Retinal pigment epithelial cell (primary cell): Measurements from ENCODE around the gene MMP11.
A peak's percentile ranks its signal among the peaks of the same experiment; 100 is the strongest.

Source experiments
- DNase-seq: peaks from one replicate; pipeline ENCODE4 v3.0.0-alpha.2; 2010; ENCODE audit warnings: low read depth
- H3K4me3 ChIP-seq: 2 replicates; pipeline ENCODE4 v1.5.1; 2011; ENCODE audit warnings: mild to moderate bottlenecking, low read length, control low read depth, moderate library complexity
- TF ChIP-seq, protein P1 (sequence below): conservative IDR thresholded peaks from 2 replicates; pipeline ENCODE4 v1.5.1; 2011; ENCODE audit warnings: low read depth, low read length, control low read depth, inconsistent platforms

The MMP11 gene

DNA sequence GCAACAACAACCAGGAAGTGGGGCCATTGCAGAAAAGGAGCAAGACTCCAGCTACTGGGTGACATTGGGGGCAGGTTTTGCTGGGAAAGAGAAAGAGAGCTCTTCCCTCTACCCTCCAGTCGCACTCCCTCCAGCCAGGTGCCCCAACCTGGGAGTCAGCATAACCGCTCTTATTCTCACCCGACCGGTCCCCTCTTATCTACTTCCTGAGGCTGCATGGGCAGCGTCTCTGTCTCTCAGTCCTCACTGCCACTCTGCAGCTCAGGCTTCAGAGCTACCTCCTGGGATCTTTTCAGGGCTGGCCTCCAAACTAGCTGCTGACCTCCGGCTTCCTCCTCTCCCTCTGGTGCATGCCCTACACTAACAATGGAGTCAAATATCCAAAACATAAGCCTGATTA, 26.9 kb upstream of the MMP11 start:
- no peak for DNase-seq
- TF ChIP-seq, protein P1, sequence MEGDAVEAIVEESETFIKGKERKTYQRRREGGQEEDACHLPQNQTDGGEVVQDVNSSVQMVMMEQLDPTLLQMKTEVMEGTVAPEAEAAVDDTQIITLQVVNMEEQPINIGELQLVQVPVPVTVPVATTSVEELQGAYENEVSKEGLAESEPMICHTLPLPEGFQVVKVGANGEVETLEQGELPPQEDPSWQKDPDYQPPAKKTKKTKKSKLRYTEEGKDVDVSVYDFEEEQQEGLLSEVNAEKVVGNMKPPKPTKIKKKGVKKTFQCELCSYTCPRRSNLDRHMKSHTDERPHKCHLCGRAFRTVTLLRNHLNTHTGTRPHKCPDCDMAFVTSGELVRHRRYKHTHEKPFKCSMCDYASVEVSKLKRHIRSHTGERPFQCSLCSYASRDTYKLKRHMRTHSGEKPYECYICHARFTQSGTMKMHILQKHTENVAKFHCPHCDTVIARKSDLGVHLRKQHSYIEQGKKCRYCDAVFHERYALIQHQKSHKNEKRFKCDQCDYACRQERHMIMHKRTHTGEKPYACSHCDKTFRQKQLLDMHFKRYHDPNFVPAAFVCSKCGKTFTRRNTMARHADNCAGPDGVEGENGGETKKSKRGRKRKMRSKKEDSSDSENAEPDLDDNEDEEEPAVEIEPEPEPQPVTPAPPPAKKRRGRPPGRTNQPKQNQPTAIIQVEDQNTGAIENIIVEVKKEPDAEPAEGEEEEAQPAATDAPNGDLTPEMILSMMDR, result no peak
- H3K4me3 ChIP-seq, result no peak overlapping the region

DNA sequence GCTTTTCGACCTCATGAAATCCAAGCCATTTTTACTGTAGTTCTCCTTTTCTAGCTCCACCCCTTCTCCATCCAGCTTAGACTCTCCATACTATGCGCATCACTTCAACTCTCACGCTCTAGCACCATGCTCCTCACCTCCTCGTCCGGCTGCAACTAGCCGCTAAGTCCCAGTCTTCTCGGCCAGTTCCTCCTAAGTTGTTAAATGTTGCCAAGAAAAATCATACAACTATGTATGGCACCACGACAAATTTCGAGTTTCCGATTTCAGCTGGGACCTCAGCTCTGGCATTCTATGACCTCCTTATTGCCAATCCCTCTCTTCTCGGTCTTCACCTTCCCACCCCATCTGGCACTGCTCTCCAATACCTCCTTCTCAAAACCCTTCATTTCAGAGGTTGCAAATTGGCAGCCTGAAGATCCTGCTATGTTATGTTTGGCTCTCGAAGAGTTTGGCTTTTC, 22.8 kb upstream of the MMP11 start:
- DNase-seq, result no peak
- H3K4me3 ChIP-seq, result no peak overlapping the region
- TF ChIP-seq, protein P1, result no peak

DNA sequence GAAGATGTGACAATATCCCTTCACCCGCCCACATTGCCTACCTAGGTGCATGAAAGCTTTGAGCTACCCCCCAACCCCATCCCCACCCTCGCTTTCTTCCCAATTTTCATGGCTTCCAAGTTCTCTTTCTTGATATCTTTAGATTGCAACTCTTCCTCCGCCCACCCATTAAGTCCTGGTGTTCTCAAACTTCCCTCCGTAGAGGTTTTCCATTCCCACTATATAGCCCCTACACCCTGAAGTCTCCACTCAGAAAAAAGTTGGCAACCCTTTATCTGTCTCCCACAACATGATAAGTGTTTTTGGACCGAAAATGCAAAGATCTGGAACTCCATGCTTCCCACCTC, 22.3 kb upstream of the MMP11 start:
- no peak for DNase-seq
- peak overlapping the region; percentile 77 for H3K4me3 ChIP-seq
- TF ChIP-seq, protein P1, result no peak

DNA sequence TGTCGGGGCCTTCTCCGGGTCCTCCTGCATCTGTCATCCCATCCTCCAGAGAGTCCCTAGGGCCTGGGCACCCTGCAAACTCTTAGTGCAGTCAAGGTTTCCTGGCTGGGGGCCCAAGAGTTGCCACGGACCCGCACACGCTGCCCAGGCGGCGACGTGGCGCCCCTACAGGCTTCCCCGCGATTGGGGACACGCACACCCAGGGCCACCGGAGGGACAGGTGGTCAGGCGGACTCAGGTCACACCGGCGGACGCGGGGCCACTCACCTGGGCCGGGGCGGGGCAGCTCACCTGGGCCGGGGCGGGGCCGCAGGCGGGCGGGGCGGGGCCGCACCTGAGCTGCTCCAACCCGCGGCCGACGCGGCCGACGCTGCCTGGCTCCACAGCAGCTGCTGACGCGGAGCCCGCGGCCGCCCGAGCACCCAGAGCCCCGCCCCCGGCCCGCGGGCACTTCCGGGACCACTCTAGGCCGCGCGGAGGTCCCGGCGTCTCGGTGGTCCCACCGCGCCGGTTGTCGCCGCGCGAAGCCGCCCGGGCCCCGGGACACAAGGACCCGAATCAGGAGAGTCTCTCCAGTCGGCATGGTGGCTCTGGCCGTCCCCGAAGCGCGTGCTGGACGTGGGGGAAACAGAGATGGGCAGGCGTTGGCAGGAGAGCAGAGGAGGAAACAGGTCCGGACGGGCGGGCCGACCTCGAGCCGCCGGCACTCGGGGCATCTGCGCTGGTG, 21.8 kb upstream of the MMP11 start, which contains the start of gene ZNF70:
Gene ZNF70 (minus strand): TSS at position 399 of the 727 bp plus-strand sequence. CDS start 5,972 bp downstream, outside the sequence.
- TF ChIP-seq, protein P1, result peak; percentile 31

DNA sequence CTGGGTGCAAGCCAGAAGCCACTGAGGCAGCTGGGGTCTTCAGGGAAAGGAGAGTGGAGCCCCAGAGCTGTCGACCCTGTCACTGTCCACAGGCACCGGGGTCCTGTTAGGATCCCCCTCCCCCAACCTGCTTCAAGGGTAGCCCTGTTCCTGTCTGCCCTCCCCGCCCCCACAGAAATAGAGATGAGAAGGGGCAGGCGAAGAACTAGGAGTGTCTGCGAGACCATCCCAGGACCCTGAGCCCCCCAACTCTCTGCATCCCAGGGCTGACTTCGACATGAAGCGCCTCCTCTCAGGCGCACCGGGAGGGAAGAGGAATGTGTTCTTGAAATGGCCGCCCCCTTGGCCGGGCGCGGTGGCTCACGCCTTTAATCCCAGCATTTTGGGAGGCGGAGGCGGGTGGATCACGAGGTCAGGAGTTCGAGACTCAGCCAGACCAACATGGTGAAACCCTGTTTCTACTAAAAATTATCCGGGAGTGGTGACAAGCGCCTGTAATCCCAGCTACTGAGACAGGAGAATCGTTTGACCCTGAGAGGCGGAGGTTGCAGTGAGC, 21.1 kb upstream of the MMP11 start:
- peak overlapping the region; percentile 71 for H3K4me3 ChIP-seq
- TF ChIP-seq, protein P1, result no peak
- no peak for DNase-seq

More for the DNA sequence above, 21.8 kb upstream of the MMP11 start, which contains the start of gene ZNF70:
- H3K4me3 ChIP-seq, result peak within 1 kb of the TSS; percentile 77
- no peak for DNase-seq

DNA sequence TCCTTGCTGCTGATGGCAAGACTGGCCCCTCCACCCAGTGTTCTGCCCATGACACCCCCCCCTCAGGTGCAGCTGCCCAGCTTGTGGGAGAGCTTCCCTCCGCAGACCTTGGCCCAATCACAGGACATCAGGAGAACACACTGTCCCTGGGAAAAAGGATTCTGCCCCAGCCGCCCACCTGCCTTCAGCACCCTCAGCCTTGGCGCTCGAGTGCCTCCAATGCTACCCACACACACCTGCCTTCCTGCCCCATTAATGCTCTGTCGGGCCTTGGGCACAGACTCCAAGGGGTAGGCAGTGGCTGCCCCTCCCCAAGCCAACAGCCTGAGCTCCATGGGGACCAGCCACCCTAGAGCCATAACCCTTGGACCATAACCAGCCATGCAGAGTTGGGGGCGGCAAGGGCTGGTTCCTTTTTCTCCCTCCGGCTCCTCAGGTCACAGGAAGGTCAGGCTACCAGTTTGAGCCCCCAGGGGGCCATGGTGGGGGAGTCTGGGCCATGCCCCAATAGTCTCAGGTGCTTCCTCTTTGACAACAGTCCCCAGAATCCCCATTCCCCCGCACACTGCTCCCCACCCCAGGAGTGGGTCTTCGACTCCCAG, 20.5 kb upstream of the MMP11 start:
- no peak overlapping the region for H3K4me3 ChIP-seq
- TF ChIP-seq, protein P1, result no peak
- no peak for DNase-seq
